Kidney capillary endothelial cell (primary cell): Measurements from ENCODE around the gene MED12L.

Experiments used
- DNase-seq: peaks from one replicate; pipeline ENCODE4 v3.0.0-alpha.2; 2018; ENCODE audit warnings: low spot score

MED12L gene

DNA sequence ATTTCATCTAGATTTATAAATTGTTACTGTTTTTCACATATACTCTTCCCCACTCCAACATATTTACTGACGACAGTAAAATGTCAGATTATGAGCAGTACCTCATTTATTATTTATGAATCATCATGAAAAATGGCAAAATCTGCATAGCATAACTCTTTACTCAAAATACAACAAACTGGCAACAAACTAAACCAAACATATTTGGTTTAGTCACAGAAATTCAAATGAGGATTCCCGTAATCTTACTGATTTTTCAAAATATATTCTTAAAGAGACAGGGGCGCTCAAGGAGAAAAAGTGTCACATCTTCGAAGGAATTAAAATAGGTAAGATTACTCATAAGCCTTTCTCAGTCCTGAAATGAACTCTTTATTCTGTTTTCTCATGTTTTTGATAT is 234.2 kb downstream of the MED12L start:
- no peak for DNase-seq

DNA sequence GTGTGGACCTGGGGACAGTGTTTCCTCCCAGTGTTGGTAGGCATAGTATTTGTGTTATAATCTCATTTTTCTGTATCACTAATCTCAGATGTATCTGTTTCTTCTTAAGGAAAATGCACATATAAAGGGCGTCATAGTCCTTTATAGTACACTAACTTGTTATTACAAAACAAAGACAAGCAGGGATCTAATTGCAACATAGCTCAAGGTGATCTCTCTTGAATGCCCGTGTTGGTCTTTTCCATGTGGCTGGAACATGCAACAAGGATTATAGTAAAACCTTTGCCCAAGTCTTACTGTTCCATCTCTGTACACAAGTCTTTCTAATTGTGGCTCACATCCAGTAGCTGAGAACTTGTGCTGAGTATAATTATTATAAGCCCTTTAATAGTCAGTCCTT is 234.7 kb downstream of the MED12L start:
- no peak for DNase-seq

DNA sequence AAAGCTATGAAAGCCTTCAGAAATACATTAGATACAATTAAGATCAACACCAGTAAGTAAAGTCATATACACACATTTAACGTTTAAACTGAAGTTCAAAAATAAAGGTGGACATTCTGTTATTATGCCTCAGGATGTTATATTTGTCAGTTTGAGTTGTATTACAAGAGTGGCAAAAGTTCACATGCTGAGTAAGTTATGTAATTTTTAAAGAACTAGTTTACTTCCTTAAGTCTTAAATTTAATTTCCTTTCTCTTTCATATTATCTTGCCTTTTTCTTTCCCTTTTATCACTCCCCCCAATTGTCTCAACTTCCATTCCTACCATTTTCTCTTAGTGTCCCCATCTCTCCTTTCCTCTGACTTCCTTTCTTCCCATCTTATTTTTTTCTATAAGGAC is 236.1 kb downstream of the MED12L start:
- DNase-seq = no peak

DNA sequence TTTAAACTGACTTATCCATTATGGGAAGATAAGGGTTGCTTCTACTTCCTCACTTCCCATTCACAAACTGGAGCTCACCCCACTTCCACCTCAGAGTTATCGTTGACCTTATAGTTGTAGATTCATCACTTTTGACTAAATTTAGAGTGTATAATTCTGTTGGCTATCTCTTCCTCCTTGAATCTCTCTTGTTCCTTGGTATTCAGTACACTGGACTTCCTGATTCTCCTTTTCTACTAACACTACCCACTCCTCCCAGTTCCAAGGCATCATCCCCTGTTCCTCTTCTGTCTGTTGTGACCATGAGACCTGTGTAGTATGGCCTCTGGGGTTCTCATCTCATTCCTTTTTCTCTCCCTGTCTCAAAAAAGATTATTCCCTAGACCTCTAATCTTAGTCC is 237.0 kb downstream of the MED12L start:
- no peak for DNase-seq

DNA sequence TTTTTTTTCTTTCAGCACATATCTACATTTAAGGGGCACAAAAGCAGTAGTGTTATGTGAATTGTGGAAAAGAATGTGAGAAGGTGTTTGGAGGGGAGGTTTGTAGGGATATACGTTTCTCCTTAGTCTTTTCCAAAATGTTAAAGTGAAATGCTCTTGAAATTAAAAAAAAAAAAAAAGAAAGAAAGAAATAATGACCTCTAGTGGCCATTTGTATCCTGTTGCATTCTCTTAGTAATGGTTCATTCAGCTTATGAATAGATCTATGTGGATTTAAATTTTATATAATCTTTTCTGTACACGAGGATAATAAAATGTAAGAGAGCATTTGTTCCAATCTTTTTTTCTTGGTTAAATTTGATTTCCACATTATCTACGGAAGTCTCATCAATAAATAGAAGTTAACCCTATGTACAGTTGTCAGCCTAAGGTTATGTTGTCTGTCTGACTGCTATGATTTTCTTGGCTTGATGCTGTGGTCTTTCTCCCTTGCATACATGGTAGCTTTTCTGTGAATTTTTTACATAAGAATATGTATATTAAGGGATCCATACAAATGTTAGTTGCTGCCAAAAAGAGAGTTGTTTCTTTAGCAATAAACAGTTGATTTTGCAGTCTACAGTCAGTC is 242.2 kb downstream of the MED12L start:
- peak; percentile 15 for DNase-seq

DNA sequence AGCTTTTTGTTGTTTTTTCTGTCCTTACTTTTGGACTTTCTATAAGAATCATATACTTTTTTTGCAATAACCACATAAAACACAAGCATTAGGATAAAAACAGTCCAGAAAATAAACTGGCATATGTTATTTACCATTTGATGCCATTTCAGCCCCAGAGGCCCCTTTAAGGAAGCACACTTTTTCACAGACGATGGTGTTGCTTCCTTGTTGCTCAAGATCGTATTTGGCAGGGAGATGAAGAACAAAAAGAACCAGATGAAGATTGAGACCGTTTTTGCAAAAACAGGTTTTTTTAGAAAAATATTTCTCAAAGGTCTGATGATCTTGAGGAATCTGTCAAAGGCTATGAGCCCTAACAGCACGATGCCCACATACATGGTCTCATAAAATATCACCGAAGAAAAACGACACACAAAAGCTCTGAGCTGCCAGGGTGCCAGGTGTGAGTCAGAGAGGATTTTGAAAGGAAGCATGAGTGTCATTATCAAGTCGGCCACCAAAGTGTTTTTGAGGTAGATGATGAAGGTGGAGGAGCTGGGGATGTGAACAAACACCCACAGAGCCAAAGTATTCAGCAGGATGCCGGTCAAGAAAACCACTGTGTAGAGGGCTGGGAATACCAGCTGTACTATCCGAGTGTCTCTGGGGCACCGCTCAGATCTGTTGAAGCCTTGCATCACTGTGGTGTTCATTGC is 243.0 kb downstream of the MED12L start:
- DNase-seq = no peak

DNA sequence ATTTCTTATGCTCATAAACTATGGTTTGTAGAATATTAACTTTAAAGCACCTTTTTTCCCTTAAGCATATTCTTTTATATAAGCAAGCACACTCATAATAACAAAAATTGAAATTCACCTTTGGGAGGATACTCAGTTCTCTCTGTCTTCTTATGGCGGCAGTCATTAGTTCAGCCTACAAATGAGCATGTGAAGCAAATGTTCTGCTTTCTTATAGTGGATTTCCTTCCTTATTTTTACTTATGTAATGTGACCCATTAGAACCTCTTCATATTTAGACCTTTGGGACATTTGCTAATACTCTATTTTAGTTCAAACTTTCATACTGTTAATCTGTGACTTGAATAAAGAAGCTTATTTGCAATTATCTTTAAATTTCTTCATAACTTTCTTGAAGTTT is 243.9 kb downstream of the MED12L start, which contains the start of gene P2RY13:
Gene P2RY13, minus strand, starts transcription at position 187 of the 400 bp plus-strand sequence. Its CDS starts 21 bp downstream, at position 166.
- no peak for DNase-seq

DNA sequence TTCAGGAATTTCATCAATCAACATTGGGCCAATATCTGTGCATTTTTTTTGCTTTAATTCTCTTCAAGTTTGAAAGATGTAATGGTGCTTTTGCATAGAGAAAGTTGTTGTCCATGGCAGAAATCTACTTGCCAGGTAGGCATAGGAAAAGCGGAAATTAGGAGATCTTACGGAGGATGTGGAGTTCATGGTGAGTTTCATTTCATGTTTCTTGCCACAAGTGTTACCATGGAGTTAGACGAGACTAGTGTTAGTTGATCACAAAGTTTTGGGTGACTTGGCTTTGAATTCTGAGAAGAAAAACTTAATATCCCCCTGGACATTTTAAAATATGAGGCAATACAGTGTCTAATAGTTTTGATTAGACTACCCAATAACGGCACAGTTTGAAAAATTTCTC is 244.9 kb downstream of the MED12L start:
- no peak for DNase-seq

DNA sequence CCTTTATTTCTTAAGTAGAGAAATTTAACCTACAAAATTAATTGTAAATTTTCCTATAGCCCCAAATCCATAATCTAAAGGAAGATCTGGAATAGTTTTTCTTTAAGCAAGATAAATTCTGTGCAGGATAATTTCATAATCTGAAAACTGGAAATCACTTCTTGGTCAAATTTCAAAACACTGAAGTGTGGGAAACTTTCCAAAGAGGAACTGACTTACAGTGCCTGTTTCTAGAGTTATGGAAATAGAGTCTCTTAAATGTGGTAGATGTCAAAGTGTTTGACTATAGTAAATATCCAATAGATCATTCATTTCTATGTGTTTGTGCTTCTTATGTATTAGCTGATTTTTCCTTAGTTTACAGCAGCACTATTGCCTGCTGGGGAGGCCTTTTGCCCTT is 245.4 kb downstream of the MED12L start:
- DNase-seq = no peak

- DNase-seq = no peak
Observed at GRCh38 chr3:151331696-151332095, 246.2 kb downstream of the MED12L start.

GRCh38 chr3:151345859-151346258 is 260.4 kb downstream of the MED12L start:
- no peak for DNase-seq

GRCh38 chr3:151346292-151346691 is 260.8 kb downstream of the MED12L start:
- DNase-seq = no peak

GRCh38 chr3:151347432-151347831 is 262.0 kb downstream of the MED12L start:
- no peak for DNase-seq

GRCh38 chr3:151350656-151351055 is 265.2 kb downstream of the MED12L start:
- DNase-seq = no peak

DNA sequence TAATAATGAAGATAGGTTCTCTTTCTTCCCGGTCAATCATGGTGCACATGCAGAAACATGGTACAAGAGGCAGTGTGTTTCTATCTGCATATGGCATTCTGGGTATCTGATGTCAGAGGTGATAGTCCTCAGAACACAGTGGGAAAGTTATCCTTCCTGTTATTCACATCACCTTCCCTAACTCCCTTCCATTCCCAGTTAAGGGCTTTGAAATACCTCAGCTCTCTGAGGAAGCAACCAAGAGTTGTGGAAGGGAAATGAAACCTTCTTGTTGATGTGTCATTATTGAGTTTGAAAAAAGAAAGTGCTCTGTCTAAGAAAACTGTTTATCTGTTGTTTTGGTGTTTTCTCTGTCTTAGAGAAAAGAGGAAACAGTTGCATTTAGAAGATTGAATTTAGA is 265.8 kb downstream of the MED12L start:
- no peak for DNase-seq

- DNase-seq = no peak
Observed at GRCh38 chr3:151351648-151352047, 266.2 kb downstream of the MED12L start.

GRCh38 chr3:151356794-151357462 is 271.5 kb downstream of the MED12L start:
- DNase-seq = no peak

DNA sequence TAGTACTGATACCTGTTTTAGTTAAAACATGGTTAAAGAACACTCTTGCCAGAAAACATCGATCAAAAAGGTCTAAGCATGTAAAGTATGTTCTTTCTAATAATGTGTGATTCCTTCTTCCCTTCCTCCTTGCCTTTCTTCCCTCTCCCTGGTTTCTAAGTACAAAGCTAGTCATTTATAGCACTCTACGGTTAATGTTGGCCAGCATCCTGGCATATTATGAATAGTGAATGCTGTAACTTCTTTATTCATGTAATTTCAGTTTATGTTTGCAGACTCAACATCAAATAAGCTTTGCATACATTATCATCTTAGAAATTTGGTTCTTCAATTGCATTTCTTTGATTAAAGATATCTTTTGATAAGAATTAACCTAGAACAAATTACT is 272.0 kb downstream of the MED12L start:
- DNase-seq = no peak

- DNase-seq = no peak
Observed at GRCh38 chr3:151362751-151363174, 277.3 kb downstream of the MED12L start.

DNA sequence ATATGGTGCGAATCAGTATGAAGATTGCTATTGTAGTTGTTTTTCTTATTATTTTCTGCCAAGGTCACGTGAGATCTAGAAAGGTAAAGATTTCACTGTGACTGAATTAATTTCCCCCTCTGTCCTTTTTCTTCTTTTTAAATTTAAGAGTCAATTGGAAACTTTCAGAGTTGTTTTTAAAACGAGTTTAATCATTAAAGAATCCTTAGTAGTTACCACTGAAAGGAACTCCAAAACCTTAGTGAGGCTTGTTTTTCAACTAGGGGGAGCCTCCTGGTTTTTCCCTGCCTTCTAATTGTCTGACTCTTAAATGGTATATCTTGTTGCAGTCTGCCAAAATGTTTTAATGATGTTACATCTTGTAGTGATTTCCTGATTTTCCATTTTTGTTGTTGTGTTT is 281.5 kb downstream of the MED12L start:
- DNase-seq = no peak

- DNase-seq = no peak
Observed at GRCh38 chr3:151367448-151367847, 282.0 kb downstream of the MED12L start.

- DNase-seq = no peak
Observed at GRCh38 chr3:151371526-151371925, 286.1 kb downstream of the MED12L start.

- DNase-seq = no peak
Observed at GRCh38 chr3:151372063-151372820, 286.8 kb downstream of the MED12L start.
